ENCODE measurements around the gene CC2D2A.

Gene CC2D2A

GRCh38 chr4:15469402-15470127 is at the start of gene CC2D2A:
CC2D2A (plus strand) TSS chr4:15469882; CDS start chr4:15475933, 6,051 bp downstream.
- TF ChIP-seq CTCF (IDR thresholded peaks at IDR 0.05; ENCODE audit: low read depth, low read length) = no peak
- H3K9me3 ChIP-seq (ENCODE audit: severe bottlenecking) = no peaks in the 10 kb centered on the region
- no peaks in the 10 kb centered on the region for H3K27me3 ChIP-seq (ENCODE audit: insufficient read depth, low read depth, severe bottlenecking)
- H3K27ac ChIP-seq = peak within 1 kb of the TSS; percentile 51
- H3K36me3 ChIP-seq = no peaks in the 10 kb centered on the region
- peak; percentile 84 for DNase-seq
- peak within 1 kb of the TSS; percentile 53 for H3K4me3 ChIP-seq (ENCODE audit: low read depth, low read length)

GRCh38 chr4:15420642-15421041 is 49.0 kb upstream of the CC2D2A start:
- no peak for TF ChIP-seq CTCF (IDR thresholded peaks at IDR 0.05; ENCODE audit: low read depth, low read length)
- DNase-seq = no peak
- no peaks in the 10 kb centered on the region for H3K9me3 ChIP-seq (ENCODE audit: severe bottlenecking)
- no peak overlapping the region for H3K27ac ChIP-seq
- no peak overlapping the region for H3K4me3 ChIP-seq (ENCODE audit: low read depth, low read length)
- H3K36me3 ChIP-seq = no peaks in the 10 kb centered on the region
- H3K27me3 ChIP-seq (ENCODE audit: insufficient read depth, low read depth, severe bottlenecking) = no peaks in the 10 kb centered on the region

- Histone ChIP-seq H3K9me3 (ENCODE audit: severe bottlenecking) (no peaks in the 10 kb centered on the region), H3K27me3 (ENCODE audit: insufficient read depth, low read depth, severe bottlenecking) (no peaks in the 10 kb centered on the region), H3K4me3 (ENCODE audit: low read depth, low read length) (no peak overlapping the region), H3K36me3 (no peaks in the 10 kb centered on the region), H3K27ac (no peak overlapping the region)
- no peak for DNase-seq
- TF ChIP-seq CTCF (IDR thresholded peaks at IDR 0.05; ENCODE audit: low read depth, low read length) = no peak
Measured at GRCh38 chr4:15423285-15423711, 46.4 kb upstream of the CC2D2A start.

GRCh38 chr4:15425520-15425919 is 44.2 kb upstream of the CC2D2A start:
- Histone ChIP-seq H3K4me3 (ENCODE audit: low read depth, low read length) (no peak overlapping the region), H3K27ac (no peak overlapping the region), H3K9me3 (ENCODE audit: severe bottlenecking) (no peaks in the 10 kb centered on the region), H3K36me3 (no peaks in the 10 kb centered on the region), H3K27me3 (ENCODE audit: insufficient read depth, low read depth, severe bottlenecking) (no peaks in the 10 kb centered on the region)
- TF ChIP-seq CTCF (IDR thresholded peaks at IDR 0.05; ENCODE audit: low read depth, low read length) = no peak
- no peak for DNase-seq

GRCh38 chr4:15427161-15427560 is 42.5 kb upstream of the CC2D2A start:
- H3K27me3 ChIP-seq (ENCODE audit: insufficient read depth, low read depth, severe bottlenecking) = no peaks in the 10 kb centered on the region
- H3K9me3 ChIP-seq (ENCODE audit: severe bottlenecking) = no peaks in the 10 kb centered on the region
- no peak overlapping the region for H3K27ac ChIP-seq
- DNase-seq = no peak
- no peak for TF ChIP-seq CTCF (IDR thresholded peaks at IDR 0.05; ENCODE audit: low read depth, low read length)
- no peak overlapping the region for H3K4me3 ChIP-seq (ENCODE audit: low read depth, low read length)
- no peaks in the 10 kb centered on the region for H3K36me3 ChIP-seq

- H3K9me3 ChIP-seq (ENCODE audit: severe bottlenecking) = no peaks in the 10 kb centered on the region
- H3K27me3 ChIP-seq (ENCODE audit: insufficient read depth, low read depth, severe bottlenecking) = no peaks in the 10 kb centered on the region
- TF ChIP-seq CTCF (IDR thresholded peaks at IDR 0.05; ENCODE audit: low read depth, low read length) = no peak
- no peaks in the 10 kb centered on the region for H3K36me3 ChIP-seq
- no peak within 1 kb of the TSS for H3K4me3 ChIP-seq (ENCODE audit: low read depth, low read length)
- no peak within 1 kb of the TSS for H3K27ac ChIP-seq
- no peak for DNase-seq
Measured at GRCh38 chr4:15427701-15428100, 42.0 kb upstream of the CC2D2A start, which contains the start of gene C1QTNF7. C1QTNF7 (plus strand) TSS chr4:15428033; CDS start chr4:15435744, 7,711 bp downstream.
